ENCODE data around the gene GLIPR1.
"Not testable (repeated sequence)": the region's sequence is repeated elsewhere in the genome, so short reads cannot be mapped to it uniquely, and the experiment has no call there.

Gene GLIPR1

GRCh38 chr12:75480469-75480949 is at the start of gene GLIPR1:
Gene GLIPR1 (plus strand): TSS chr12:75480755. CDS start chr12:75480881, 126 bp downstream.
- FAIRE-seq = peak; percentile 67

- FAIRE-seq = no peak
Measured at GRCh38 chr12:75432924-75433323, 47.6 kb upstream of the GLIPR1 start.

- FAIRE-seq = no peak
Measured at GRCh38 chr12:75437564-75437963, 43.0 kb upstream of the GLIPR1 start.

- no peak for FAIRE-seq
Measured at GRCh38 chr12:75438059-75438754, 42.3 kb upstream of the GLIPR1 start.

GRCh38 chr12:75439048-75439447 is 41.5 kb upstream of the GLIPR1 start:
- no peak for FAIRE-seq

- FAIRE-seq = no peak
Measured at GRCh38 chr12:75439930-75440329, 40.6 kb upstream of the GLIPR1 start.

GRCh38 chr12:75441687-75442449 is 38.7 kb upstream of the GLIPR1 start:
- not testable (repeated sequence) for FAIRE-seq

- FAIRE-seq = not testable (repeated sequence)
Measured at GRCh38 chr12:75442454-75442853, 38.1 kb upstream of the GLIPR1 start.

- no peak for FAIRE-seq
Measured at GRCh38 chr12:75443709-75444108, 36.8 kb upstream of the GLIPR1 start.

GRCh38 chr12:75444429-75445136 is 36.0 kb upstream of the GLIPR1 start:
- FAIRE-seq = no peak

- not testable (repeated sequence) for FAIRE-seq
Measured at GRCh38 chr12:75445137-75445507, 35.4 kb upstream of the GLIPR1 start.

- FAIRE-seq = no peak
Measured at GRCh38 chr12:75446857-75447256, 33.7 kb upstream of the GLIPR1 start.

- no peak for FAIRE-seq
Measured at GRCh38 chr12:75447691-75448393, 32.7 kb upstream of the GLIPR1 start.

- no peak for FAIRE-seq
Measured at GRCh38 chr12:75452675-75453330, 27.8 kb upstream of the GLIPR1 start.

- FAIRE-seq = no peak
Measured at GRCh38 chr12:75455839-75456238, 24.7 kb upstream of the GLIPR1 start.

- FAIRE-seq = no peak
Measured at GRCh38 chr12:75457191-75457590, 23.4 kb upstream of the GLIPR1 start.

- FAIRE-seq = not testable (repeated sequence)
Measured at GRCh38 chr12:75457866-75458265, 22.7 kb upstream of the GLIPR1 start.

- FAIRE-seq = no peak
Measured at GRCh38 chr12:75459755-75460154, 20.8 kb upstream of the GLIPR1 start.

- FAIRE-seq = no peak
Measured at GRCh38 chr12:75460204-75460603, 20.4 kb upstream of the GLIPR1 start.

GRCh38 chr12:75471902-75472890 is 8.4 kb upstream of the GLIPR1 start:
- no peak for FAIRE-seq

- no peak for FAIRE-seq
Measured at GRCh38 chr12:75474116-75474515, 6.4 kb upstream of the GLIPR1 start.

All from A204.1 (cell line).